Activated naive CD8-positive, alpha-beta T cell treated with anti-CD3 and anti-CD28 coated beads for 36 hours (primary cell): ENCODE measurements around the gene PEX14. TPM values are rescaled to one million over a fixed set of nuclear protein-coding genes. Genes with fewer than 3 reads are reported as not detected.

Source experiments
- DNase-seq: peaks from one replicate; pipeline ENCODE4 v3.0.0; 2021
- H3K27ac Mint-ChIP-seq: one replicate; pipeline ENCODE4 v1.8.0; 2022; ENCODE audit warnings: mild to moderate bottlenecking, moderate library complexity, mixed read lengths
- H3K27me3 Mint-ChIP-seq: one replicate; pipeline ENCODE4 v1.8.0; 2022; ENCODE audit warnings: mild to moderate bottlenecking, mixed read lengths
- H3K36me3 Mint-ChIP-seq: one replicate; pipeline ENCODE4 v1.8.0; 2021; ENCODE audit warnings: mild to moderate bottlenecking, mixed read lengths
- H3K4me1 Mint-ChIP-seq: one replicate; pipeline ENCODE4 v1.8.0; 2021; ENCODE audit warnings: mixed read lengths
- H3K4me3 Mint-ChIP-seq: one replicate; pipeline ENCODE4 v1.8.0; 2022; ENCODE audit warnings: mild to moderate bottlenecking, moderate library complexity, mixed read lengths
- H3K9me3 Mint-ChIP-seq: one replicate; pipeline ENCODE4 v1.8.0; 2022; ENCODE audit warnings: mixed read lengths
- total RNA-seq, 2 experiments: library from RNA; stranded (reverse); gene quantifications; one replicate each; pipeline ENCODE4 v1.2.3, GENCODE V29; 2021

The PEX14 gene
- total RNA-seq, 2 experiments from 2014 or later = 19.1 to 19.6 TPM

GRCh38 chr1:10671622-10672342, 197.0 kb downstream of the PEX14 start:
- H3K4me3 Mint-ChIP-seq = no peak overlapping the region
- no peak overlapping the region for H3K27ac Mint-ChIP-seq
- peaks cover 1% of the 10 kb centered on the region for H3K4me1 Mint-ChIP-seq
- no peak for DNase-seq
- H3K9me3 Mint-ChIP-seq = no peaks in the 10 kb centered on the region
- no peaks in the 10 kb centered on the region for H3K36me3 Mint-ChIP-seq
- H3K27me3 Mint-ChIP-seq = no peaks in the 10 kb centered on the region

GRCh38 chr1:10672343-10673050, 197.7 kb downstream of the PEX14 start:
- no peak overlapping the region for H3K27ac Mint-ChIP-seq
- no peak for DNase-seq
- H3K4me1 Mint-ChIP-seq = peaks cover 4% of the 10 kb centered on the region
- no peaks in the 10 kb centered on the region for H3K36me3 Mint-ChIP-seq
- H3K9me3 Mint-ChIP-seq = no peaks in the 10 kb centered on the region
- H3K4me3 Mint-ChIP-seq = no peak overlapping the region
- H3K27me3 Mint-ChIP-seq = no peaks in the 10 kb centered on the region

DNA sequence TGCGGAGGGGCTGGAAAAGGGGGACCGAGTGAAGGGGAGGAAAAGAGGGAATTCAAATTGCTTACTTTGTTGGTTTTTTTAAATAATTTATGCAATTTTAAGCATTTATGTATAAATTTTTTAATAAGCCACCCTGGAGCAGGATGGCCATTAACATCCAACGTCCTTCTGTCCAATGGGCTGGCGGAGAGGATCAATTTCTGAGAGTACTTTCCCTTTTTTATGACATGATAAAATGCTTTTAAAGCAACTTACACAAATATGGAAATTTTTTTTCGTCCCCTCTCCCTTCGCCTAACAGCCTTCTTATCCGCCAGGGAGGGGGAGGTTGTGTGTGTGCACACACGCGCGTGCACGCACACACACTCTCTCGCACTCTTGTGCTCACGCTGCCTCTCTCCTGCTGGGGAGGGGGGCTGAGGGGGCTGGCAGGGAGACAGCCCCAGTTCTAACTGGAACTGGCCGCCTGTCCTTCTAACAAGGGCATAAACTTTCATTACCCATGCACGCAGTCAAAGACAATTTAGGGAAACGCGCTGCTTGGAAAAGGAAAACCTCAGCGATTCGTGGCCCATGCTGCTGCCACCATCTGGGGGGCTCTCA, 198.5 kb downstream of the PEX14 start:
- Mint-ChIP-seq H3K27ac (no peak overlapping the region), H3K4me1 (peaks cover 4% of the 10 kb centered on the region), H3K36me3 (no peaks in the 10 kb centered on the region), H3K4me3 (no peak overlapping the region), H3K27me3 (no peaks in the 10 kb centered on the region), H3K9me3 (no peaks in the 10 kb centered on the region)
- no peak for DNase-seq

- peaks cover 4% of the 10 kb centered on the region for H3K4me1 Mint-ChIP-seq
- H3K27ac Mint-ChIP-seq = no peak overlapping the region
- H3K27me3 Mint-ChIP-seq = no peaks in the 10 kb centered on the region
- H3K4me3 Mint-ChIP-seq = no peak overlapping the region
- no peaks in the 10 kb centered on the region for H3K36me3 Mint-ChIP-seq
- no peak for DNase-seq
- no peaks in the 10 kb centered on the region for H3K9me3 Mint-ChIP-seq
Measured at GRCh38 chr1:10674222-10674621, 199.5 kb downstream of the PEX14 start.

DNA sequence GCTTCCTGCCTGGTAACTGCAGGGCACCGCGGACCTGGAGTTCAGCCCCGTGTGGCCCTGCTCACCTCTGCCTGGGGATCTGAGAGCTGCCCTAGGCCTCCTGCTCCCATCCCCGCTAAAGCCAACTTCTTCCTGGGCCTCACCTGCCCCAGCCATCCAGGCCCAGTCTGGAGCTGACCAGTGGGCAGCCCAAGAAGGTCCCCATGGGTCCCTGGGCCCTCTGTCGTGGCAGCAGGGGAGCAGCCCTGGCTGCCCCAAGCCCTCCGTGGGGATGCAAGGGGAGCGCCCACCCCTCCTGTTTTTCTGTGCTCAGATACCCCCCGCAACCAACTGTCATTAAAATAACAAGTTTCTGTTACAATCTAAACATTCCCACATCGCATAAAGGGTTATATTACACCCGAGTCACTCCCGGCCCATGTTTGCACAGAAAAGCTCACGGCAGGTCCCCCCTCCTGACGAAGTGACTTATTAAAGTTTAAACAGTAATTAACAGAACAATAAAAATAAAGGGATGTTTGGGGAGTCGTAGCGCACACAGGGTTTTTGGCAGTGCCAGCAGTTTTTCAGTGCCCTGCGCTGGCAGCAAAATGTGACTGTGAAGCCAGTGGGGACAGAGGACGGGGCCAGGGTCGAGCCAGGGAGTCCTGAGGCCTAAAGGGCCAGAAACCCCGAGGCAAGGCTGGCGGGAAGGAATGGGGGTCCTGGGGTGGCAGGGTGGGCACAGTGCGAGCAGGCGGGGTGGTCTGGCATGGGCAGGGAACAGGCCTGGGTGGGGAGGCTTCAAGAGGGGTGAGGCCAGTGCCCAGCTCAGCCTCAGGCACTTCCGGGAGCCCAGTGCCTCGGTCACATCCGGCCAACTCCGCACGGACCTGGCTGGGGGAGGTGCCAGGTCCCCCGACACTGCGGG, 200.2 kb downstream of the PEX14 start:
- DNase-seq = no peak
- Mint-ChIP-seq H3K4me3 (no peak overlapping the region), H3K9me3 (no peaks in the 10 kb centered on the region), H3K27ac (no peak overlapping the region), H3K36me3 (no peaks in the 10 kb centered on the region), H3K4me1 (peaks cover 4% of the 10 kb centered on the region), H3K27me3 (no peaks in the 10 kb centered on the region)

GRCh38 chr1:10675813-10676212, 201.1 kb downstream of the PEX14 start:
- no peak overlapping the region for H3K4me3 Mint-ChIP-seq
- H3K36me3 Mint-ChIP-seq = no peaks in the 10 kb centered on the region
- peaks cover 2% of the 10 kb centered on the region for H3K4me1 Mint-ChIP-seq
- H3K27me3 Mint-ChIP-seq = no peaks in the 10 kb centered on the region
- no peak overlapping the region for H3K27ac Mint-ChIP-seq
- DNase-seq = no peak
- no peaks in the 10 kb centered on the region for H3K9me3 Mint-ChIP-seq

DNA sequence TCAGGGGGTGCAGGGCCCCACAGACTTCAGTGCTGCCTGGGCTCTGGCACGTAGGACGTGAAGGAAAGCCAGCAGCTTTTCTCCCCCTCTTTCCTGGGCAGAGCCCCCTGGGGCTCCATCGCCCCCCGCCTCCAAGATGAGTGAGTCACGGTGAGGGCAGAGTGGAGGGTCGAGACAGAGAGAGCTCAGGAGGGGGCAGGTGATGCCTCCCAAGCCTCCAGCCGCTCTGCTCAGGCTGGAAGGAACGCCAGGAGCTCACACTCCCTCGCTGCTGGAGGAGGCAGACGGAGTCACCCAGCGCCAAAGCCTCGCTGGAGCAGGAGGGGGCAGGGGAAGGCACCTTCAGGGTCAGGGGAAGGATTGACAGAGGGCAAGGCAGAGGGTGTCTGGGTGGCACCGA, 202.2 kb downstream of the PEX14 start:
- Mint-ChIP-seq H3K4me3 (no peak overlapping the region), H3K36me3 (no peaks in the 10 kb centered on the region), H3K4me1 (peaks cover 4% of the 10 kb centered on the region), H3K27me3 (no peaks in the 10 kb centered on the region), H3K9me3 (no peaks in the 10 kb centered on the region), H3K27ac (no peak overlapping the region)
- DNase-seq = no peak

DNA sequence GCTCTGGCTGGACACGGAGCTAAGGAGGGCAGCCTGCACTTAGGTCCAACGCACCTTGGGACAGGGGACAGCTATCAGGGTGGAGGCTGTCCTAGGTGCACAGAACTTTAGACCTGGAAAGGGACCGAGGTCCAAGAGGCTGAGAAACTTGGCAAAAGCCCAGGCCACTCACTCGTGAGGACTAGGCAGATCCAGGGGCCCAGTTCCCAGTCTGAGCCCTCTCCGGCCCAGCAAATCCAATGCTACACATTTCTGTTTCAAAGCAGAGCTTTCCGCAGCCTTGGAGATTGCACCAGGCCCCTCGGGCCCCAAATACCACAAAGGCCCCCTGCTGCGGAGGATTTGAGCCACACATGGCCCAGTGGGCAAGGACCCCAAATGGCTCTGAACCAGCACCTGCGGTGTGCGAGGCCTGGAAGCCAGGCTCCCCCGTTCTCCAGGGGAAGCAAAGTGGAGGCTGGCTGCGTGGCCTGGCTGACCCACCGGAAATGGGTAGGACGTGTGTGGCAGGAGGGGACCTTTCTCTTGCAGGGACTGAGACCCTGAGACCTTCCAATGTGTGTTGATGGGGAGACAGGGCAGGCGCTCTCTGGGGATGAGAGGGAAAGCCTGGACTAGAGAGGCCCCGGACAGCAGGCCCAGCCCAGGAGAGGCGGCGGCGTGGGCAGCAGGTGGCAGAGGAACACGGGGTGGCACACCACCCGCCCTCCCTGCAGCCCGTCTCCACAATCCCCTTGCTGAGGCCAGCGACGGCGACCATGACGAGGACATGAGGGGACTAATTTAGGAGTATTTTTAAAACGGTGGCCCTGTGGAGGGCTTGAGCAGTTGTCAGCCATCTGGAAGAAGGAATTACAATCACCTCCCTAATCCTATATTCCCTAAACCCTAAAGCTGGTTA, 203.0 kb downstream of the PEX14 start:
- DNase-seq = no peak
- H3K27ac Mint-ChIP-seq = no peak overlapping the region
- H3K4me3 Mint-ChIP-seq = no peak overlapping the region
- no peaks in the 10 kb centered on the region for H3K36me3 Mint-ChIP-seq
- peaks cover 4% of the 10 kb centered on the region for H3K4me1 Mint-ChIP-seq
- no peaks in the 10 kb centered on the region for H3K9me3 Mint-ChIP-seq
- no peaks in the 10 kb centered on the region for H3K27me3 Mint-ChIP-seq

- no peak for DNase-seq
- H3K27me3 Mint-ChIP-seq = no peaks in the 10 kb centered on the region
- H3K9me3 Mint-ChIP-seq = no peaks in the 10 kb centered on the region
- H3K4me3 Mint-ChIP-seq = no peak overlapping the region
- peaks cover 4% of the 10 kb centered on the region for H3K4me1 Mint-ChIP-seq
- no peak overlapping the region for H3K27ac Mint-ChIP-seq
- H3K36me3 Mint-ChIP-seq = no peaks in the 10 kb centered on the region
Measured at GRCh38 chr1:10678402-10678801, 203.7 kb downstream of the PEX14 start.

GRCh38 chr1:10678852-10679251, 204.1 kb downstream of the PEX14 start:
- DNase-seq = no peak
- peaks cover 4% of the 10 kb centered on the region for H3K4me1 Mint-ChIP-seq
- H3K27me3 Mint-ChIP-seq = no peaks in the 10 kb centered on the region
- H3K27ac Mint-ChIP-seq = no peak overlapping the region
- no peaks in the 10 kb centered on the region for H3K36me3 Mint-ChIP-seq
- H3K4me3 Mint-ChIP-seq = no peak overlapping the region
- H3K9me3 Mint-ChIP-seq = no peaks in the 10 kb centered on the region

- H3K36me3 Mint-ChIP-seq = no peaks in the 10 kb centered on the region
- no peak overlapping the region for H3K27ac Mint-ChIP-seq
Measured at GRCh38 chr1:10679496-10680220, 204.9 kb downstream of the PEX14 start.

More at GRCh38 chr1:10679496-10680220, 204.9 kb downstream of the PEX14 start:
- peaks cover 5% of the 10 kb centered on the region for H3K4me1 Mint-ChIP-seq
- H3K27me3 Mint-ChIP-seq = no peaks in the 10 kb centered on the region
- H3K4me3 Mint-ChIP-seq = no peak overlapping the region
- H3K9me3 Mint-ChIP-seq = no peaks in the 10 kb centered on the region
- peak; percentile 18 for DNase-seq
